GM18867 (cell line): ENCODE results near the gene CCDC150.
"Not testable (repeated sequence)": the region's sequence is repeated elsewhere in the genome, so short reads cannot be mapped to it uniquely, and the experiment has no call there.

Source experiments
- ATAC-seq: cut with Tn5 transposase; IDR thresholded peaks from one replicate; pipeline ENCODE4 v1.9.1; 2021; ENCODE audit warnings: mild to moderate bottlenecking, moderate library complexity; ENCODE audit not compliant: unreplicated experiment

Gene CCDC150

DNA sequence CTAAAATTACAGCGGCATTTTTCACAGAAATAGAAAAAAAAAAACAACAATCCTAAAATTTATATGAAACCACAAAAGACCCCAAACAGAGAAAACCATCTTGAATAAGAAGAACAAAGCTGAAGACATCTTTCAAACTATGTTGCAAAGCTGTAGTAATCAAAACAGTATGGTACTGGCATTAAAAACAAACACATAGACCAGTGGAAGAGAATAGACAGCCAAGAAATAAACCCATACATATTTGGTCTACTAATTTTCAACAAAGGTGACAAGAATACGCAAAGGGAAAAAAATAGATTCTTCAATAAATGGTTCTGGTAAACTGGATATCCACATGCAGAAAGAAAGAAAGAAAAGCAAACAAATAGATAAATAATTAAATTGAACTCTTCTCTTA, 9.0 kb upstream of the CCDC150 start:
- ATAC-seq, result no peak

DNA sequence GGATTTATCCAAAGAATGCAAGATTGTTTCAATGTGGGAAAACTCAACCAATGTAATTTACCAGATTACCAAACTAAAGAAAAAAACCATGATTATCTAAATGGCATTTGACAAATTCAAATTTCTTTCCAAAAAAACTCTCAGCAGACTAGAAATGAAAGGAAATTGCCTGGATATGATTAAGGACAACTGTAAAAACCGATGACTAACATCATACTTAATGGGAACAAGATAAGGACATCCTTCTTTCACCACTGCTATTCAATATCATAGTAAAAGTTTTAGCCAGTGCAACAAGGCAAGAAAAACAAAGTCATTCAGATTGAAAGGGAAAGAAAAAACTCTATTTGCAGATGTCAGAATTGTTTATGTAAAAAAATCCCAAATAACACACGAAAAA, 4.4 kb upstream of the CCDC150 start:
- ATAC-seq, result no peak

DNA sequence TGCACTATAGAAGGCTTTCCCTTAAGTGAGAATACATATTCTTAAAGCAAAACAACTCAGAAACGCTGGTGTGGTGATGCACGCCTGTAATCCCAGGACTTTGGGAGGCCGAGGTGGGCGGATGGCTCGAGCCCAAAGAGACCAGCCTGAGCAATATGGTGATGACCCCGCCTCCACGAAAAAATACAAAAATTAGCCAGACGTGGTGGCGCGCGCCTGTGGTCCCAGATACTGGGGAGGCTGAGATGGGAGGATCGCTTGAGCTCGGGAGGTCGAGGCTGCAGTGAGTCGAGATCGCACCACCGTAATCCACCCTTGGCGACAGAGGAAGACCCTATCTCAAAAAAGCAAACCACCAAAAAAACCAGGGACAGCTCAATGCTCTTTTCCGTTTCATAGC, 750 bp upstream of the CCDC150 start:
- no peak for ATAC-seq

DNA sequence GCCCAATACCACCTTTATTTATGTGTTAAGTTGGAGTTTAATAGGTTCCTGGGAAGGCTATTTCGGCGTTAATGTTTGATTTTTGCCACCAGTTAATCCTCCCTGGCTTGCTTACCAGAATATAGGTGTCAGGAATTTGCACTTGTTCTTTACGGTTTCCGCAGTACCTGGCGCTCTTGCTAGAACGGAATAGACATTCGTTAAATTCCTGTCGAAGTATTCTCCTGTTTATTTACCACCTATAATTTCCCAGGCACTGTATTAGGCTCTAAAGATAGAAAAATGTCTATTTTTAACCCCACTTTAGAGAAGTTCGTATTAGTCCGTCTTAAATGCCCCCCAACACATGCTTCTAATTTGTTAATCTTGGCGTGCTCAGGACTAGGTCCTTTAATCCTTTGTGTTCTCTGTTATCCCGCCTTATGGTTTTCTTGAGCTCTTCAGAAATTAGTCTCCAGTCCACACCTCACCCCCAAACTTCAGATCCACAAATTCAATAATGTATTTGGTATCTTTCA, 575 bp downstream of the CCDC150 start:
- no peak for ATAC-seq

DNA sequence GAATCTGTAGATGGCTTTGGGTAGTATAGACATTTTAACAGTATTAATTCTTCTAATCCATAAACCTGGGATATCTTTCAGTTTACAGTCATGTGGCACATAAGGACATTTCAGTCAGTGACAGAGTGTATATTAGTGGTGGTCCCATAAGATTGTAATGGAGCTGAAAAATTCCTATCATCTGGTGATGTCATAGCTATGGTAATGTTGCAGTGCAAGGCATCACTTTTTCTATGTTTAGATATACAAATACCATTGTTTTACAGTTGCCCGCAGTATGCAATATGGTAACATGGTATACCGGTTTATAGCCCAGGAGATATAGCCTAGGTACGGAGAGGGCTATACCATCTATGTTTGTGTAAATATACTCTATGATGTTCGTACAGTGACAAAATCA, 9.7 kb downstream of the CCDC150 start:
- ATAC-seq, result no peak

DNA sequence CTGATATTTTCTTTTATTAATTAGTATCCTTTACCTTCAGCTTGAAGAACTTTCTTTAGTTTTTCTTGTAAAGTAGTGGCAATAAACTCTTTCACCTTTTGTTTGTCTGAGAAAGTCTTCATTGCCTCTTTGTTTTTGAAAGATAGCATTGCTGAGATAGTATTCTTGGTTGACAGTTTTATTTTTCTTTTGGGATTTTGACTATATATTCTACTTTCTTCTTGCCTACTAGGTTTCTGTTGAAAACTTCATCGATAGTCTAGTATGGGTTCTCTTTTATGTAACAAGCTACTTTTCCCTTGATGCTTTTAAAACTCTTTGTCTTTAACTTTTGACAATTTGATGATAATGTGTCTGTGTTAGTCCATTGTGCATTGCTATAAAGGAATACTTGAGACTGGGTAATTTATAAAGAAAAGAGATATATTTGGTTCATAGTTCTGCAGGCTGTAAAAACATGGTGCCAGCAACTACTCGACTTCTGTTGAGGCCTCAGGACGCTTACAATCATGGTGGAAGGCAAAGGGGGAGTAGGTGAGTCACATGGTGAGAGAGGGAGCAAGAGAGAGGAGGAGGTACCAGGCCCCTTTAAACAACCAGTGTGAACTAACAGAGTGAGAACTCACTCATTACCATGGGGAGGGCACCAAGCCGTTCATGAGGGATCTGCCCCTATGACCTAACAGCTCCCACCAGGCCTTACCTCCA, 12.0 kb downstream of the CCDC150 start:
- ATAC-seq, result no peak

DNA sequence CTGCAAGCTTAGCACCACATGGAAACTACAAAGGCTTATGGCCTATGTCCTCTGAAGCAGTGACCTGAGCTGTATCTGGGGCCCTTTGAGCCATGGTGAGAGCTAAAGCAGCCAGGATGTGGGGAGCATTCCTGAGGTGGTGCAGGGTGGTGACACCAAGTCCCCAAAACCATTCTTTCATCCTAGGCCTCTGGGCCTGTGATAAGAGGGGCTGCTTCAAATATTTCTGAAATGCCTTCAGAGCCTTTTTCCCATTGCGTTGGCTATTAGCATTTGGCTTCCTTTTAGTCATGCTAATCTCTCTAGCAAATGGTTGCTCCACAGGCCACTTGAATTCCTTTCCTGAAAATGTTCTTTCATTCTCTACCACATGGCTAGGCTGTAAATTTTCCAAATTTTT, 13.4 kb downstream of the CCDC150 start:
- ATAC-seq, result no peak

DNA sequence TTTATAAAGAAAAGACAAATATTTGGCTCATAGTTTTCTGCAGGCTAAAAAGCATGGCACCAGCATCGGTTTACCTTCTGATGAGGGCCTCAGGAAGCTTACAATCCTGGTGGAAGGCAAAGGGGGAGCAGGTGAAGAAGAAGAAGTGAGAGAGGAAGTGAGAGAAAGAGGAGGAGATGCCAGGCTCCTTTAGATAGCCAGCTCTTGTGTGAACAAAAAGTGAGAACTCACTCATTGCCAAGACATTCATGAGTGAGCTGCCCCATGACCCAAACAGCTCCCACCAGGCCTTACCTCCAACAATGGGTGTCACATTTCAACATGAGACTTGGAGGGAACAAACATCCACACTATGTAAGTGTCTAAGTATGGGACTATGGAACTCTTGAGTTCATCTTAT, 14.3 kb downstream of the CCDC150 start:
- ATAC-seq, result no peak

DNA sequence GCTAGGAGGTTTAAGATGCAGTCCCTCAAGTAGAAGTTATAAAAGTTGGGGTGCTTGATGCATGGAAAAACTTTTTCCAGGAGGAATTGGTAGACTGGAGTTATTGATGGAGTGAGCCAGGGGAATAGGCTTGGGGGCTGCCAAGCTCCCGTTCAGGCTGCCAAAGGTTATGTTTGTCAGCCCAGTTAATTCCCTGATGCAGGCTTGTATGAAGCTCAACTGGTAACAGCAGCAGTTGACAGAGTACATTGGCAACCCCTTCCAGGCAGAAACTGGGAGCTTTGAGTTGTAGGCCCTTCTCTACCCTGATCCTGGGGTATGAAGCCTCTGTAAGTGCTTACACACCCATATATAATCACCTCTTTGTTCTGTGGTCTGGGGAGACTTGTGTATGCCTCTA, 16.2 kb downstream of the CCDC150 start:
- no peak for ATAC-seq

DNA sequence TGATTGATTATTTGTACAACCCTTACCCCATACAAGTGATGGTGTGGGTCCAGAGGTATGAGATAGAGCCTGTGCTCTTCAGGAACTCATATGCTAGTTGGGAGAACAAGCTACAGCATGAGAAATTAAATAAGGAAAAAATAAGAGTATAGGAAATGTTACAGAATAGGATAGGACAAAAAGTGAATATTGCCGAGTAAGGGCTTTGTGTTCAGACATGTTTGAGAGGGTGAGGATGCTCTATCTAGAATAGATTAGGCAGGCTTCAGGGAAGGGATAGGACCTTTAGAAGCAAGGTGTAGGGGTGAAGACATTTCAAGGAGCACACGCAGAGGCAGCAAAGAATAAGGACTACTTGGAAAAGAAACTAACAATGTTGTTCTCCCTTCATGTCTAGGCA, 17.8 kb downstream of the CCDC150 start:
- ATAC-seq, result no peak

DNA sequence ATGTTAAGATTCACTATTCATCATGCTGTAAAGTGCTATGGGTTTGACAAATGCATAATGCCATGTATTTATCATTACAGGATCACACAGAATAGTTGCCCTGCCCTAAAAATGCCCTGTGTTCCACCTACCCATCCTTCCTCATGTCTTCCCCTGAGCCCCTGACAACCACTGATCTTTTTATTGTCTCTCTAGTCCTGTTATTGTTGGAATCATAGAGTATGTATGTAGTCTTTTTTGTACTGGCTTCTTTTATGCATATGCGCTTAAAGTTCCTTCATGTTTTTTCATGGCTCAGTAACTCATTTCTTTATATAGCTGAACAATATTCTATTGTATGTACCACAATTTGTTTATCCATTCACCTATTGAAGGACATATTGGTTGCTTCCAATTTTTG, 20.3 kb downstream of the CCDC150 start:
- ATAC-seq, result no peak

DNA sequence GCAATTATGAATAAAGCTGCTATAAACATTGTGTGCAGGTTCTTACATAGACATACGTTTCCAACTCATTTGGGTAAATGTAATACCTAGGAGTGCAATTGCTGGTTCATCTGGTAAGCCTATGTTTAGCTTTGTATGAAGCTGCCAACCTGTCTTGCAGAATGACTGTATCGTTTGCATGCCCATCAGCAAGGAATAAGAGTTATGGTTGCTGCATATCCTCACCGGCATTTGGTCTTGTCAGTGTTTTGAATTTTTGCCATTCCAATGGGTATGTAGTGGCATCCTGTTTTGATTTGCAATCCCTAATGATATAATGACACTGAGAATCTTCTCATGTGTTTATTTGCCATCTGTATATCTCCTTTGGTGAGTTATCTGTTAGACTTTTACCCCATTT, 20.7 kb downstream of the CCDC150 start:
- no peak for ATAC-seq

DNA sequence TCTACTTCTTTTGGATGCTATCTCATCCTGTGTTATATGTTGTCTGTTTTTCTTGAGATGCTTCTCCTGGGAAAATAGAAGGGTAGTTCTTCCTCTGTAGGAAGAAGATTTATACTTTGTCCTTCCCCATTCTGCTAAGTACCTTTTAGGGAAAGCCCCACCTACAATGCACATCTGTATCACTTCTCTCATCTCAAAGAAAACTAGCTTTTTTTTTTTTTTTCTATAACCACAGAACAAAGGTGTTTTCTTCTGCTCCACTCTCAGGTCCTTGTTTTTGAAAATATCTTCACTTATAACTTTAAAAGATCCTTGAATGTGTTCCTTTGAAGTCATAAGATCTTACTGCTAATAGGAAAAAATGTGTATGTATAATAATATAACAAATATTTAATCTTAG, 30.8 kb downstream of the CCDC150 start:
- no peak for ATAC-seq

DNA sequence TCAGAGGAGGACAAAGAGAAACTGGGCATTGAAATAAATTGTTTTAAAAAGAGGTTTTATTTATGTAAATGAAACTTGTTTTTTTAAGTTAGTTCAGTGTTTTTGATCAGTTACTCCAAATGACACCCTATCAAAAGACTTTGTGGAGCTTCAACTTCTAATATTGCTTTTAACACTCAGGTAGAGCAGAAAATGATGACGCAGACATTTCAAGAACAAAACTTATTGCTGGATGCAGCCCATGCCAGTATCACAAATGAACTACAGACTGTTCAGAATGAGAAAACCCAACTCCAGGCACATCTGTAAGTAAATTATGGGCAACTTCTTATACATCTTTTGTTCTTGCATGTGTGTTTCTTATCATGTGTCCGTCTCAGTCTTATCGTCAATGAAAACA, 36.4 kb downstream of the CCDC150 start:
- no peak for ATAC-seq

DNA sequence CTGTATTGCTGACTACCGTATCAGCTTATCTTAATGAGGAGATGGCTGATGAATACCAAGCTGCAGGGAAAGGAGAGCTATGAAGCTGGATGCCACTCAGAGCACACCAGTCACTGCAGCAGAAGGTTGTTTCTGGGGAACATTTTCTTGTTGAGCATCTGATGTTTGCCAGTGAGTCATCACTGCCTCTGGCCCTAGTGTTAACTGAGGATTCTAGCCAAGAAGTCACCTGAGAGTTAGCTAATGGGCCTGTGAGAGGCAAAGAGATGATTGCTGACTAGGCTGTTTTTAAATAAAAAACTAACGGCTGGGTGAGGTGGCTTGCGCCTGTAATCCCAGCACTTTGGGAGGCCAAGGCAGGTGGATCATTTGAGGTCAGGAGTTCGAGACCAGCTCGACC, 37.9 kb downstream of the CCDC150 start:
- ATAC-seq, result no peak

DNA sequence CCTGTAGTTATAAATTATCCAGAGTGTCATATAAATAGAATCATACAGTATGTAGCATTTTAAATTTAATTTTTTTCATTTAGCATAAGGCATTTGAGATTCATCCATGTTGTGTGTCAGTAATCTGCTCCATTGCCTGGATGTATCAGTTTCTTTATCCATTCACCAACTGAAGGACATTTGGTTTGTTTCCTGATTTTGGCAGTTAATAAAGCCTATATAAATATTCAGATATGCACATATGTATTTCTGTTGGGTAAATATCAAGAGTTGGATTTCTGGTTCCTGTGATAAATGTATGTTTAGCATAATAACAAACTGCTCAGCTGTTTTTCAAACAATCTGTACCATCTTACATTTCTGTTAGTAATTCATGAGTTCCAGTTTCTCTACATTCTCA, 39.9 kb downstream of the CCDC150 start:
- no peak for ATAC-seq

DNA sequence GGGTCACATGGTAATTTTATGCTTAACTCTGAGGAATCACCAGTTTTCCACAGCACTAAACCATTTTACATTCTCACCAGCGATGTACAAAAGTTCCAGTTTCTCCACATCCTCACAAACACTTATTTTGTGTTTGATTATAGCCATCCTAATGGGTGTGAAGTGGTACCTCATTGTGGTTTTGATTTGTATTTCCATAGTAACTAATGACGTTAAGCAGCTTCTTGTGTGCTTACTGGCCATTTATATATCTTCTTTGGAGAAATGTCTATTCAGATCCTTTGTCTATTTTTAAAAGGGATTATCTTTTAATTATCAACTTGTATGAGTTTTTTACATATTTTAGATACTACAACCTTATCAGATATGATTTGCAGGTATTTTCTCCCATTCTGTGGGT, 42.0 kb downstream of the CCDC150 start:
- ATAC-seq, result no peak

DNA sequence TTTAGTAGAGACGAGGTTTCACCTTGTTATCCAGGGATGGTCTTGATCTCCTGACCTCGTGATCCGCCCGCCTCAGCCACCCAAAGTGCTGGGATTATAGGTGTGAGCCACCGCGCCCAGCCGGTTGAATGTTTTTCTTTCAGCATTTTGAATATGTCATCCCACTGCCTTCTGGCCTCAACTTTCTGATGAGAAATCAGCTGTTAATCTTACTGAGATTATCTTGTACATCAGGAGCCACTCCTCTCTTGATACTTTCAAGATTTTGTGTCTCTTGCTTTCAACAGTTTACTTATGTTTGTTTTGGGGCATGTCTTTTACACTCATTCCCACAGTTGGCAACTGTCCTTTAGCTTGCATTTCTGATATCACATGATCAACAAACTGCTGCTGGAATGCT, 46.3 kb downstream of the CCDC150 start:
- no peak for ATAC-seq

DNA sequence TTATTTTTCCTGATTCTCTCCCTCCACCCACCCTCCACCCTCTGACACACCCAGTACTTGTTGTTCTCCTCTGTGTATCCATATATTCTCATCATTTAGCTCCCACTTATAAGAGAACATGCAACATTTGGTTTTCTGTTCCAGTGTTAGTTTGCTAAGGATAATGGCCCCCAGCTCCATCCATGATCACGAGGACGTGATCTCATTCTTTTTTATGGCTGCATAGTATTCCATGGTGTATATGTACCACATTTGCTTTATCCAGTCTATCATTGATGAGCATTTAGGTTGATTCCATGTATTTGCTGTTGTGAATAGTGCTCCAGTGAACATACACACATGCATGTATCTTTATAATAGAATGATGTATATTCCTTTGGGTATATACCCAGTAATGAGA, 47.2 kb downstream of the CCDC150 start:
- ATAC-seq, result not testable (repeated sequence)

DNA sequence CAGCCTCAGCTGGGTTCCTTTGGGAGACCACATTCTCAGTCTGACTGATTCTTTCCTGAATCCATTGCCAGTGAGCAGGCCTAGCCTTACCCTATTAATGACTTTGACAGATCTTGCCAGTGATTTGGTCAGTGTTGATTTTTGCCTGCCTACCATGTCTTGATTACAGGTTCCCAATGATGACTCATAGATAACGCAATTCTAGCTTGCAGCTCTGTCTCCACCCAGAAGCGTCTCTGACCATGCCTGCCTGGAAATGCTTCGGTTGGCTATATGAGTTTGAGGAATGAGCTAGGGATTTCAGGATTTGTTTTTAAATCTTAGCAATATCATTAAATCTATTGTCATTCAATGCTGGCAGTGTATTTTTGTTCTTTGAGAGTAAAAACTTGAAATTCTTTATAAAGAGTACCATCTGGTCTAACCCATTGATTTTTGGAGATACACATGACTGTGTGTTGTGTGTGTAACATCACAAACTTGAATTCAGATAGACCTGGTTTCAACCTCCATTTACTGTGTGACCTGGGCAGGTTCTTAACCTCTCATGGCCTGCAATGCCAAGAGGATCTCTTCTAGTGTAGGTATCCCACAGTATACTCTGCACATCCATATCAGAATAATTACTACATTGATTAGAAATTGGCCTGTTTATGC, 57.0 kb downstream of the CCDC150 start:
- ATAC-seq, result no peak

DNA sequence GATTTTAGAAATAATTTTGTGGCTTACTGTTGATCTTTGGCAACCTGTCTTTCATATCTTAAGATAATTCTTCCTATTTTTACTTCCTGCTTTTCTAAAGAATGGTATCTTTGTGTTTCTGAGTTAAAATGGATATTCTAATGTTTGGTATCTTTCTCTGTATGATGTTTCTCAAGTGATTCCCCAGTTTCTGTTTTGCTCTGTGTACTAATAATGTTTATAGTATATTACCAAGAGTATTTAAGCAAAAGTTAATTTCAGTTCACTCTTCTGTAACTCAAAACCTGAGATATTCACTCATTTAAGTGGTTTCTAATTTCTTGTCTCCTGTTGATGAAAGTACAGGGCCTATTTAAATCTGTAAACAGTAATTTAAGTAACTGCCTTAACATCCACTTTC, 58.3 kb downstream of the CCDC150 start:
- no peak for ATAC-seq

DNA sequence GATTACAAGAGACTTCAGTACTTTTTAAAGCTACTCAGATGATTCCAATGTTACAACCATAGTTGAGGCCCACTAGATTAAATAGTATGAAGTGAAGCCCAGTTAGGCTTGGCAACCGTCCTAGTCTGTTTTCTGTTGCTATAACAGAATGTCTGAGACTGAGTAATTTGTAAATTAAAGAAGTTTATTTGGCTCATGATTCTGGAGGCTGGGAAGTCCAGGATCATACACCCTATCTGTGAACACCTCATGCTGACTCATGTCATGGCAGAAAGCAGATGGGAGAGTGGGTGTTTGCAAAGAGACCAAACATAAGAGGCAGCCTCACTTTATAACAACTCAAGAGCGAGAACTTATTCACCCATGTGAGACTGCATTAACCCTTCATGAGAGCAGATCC, 63.1 kb downstream of the CCDC150 start:
- no peak for ATAC-seq

DNA sequence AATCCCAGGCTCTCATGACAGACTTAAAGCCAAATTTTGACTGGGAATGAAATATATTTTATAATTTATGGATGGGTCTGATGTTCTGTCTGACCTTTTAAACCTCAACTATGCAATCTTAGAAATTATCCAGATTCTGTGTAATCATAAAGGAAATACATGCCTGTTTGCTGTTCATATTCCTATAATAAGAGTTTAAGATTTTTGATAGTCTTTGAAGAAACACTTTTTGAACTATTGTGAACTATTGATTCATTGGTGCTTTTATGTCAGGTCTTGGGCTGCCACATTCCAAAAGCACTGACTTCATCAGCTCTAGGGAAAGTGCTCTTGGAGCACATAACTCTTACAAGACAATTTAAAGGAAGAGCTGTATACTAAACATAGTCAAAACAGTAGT, 64.2 kb downstream of the CCDC150 start:
- no peak for ATAC-seq
